Measurements from ENCODE around the gene SMARCAD1. TPM values are rescaled to one million over a fixed set of nuclear protein-coding genes. Genes with fewer than 3 reads are reported as not detected.

The SMARCAD1 gene
- total RNA-seq, 1 experiment from 2014 or later = 22.9 TPM

DNA sequence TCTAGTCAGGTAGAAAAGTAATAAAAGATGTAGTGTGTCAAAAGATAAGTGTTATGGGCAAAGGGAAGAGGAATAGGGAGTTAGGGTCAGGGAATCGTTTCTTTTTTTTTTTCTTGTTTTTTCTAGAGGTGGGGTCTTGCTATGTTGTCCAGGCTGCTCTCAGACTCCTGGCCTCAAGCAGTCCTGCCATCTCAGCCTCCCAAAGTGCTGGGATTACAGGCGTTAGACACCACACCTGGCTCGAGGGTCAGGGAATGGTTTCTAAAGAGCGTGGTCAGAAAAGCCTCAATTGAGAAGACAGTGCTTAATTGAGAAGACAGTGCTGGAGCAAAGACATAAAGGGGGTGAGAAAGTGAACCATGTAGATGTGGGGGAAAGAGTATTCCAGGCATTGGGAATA, 19.1 kb downstream of the SMARCAD1 start:
- no peak for DNase-seq (ENCODE audit: low read depth)

- no peak for DNase-seq (ENCODE audit: low read depth)
These were observed 21.0 kb downstream of the SMARCAD1 start for GRCh38 chr4:94228493-94229216.

DNA sequence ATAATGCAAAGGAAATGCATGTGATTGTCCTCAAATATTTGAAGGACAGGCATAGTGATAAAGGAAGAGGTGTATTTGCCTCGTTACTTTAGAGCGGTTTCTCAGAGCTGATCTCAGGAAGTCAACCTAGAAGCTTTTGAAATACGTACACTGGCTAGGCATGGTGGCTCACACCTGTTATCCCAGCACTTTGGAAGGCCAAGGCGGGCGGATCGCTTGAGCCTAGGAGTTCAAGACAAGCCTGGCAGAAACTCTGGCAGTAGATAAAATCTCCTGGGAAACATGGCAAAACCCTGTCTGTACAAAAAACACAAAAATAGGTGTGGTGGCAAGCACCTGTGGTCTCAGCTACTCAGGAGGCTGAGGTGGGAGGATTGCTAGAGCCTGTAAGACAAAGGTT, 24.9 kb downstream of the SMARCAD1 start:
- no peak for DNase-seq (ENCODE audit: low read depth)

DNA sequence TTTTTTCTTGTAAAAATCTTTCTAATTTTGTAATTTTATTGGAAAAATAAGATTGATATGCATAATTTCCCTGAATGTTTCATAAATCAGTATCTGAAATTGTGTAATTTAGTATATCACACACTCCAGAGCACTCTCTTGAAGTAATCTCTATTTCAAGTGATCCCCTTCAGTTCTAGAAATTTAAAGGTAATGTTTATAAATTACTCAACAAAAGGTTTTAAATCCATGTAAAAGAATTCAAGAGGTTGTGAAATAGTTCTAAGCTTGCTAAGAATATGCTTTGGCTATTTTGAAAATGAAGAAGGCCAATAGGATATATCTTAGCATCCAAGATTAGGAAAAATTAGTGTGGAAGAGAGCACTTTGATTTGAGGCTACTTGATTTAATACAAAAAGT, 28.2 kb downstream of the SMARCAD1 start:
- DNase-seq (ENCODE audit: low read depth) = no peak

GRCh38 chr4:94237271-94237670, 29.6 kb downstream of the SMARCAD1 start:
- no peak for DNase-seq (ENCODE audit: low read depth)

DNA sequence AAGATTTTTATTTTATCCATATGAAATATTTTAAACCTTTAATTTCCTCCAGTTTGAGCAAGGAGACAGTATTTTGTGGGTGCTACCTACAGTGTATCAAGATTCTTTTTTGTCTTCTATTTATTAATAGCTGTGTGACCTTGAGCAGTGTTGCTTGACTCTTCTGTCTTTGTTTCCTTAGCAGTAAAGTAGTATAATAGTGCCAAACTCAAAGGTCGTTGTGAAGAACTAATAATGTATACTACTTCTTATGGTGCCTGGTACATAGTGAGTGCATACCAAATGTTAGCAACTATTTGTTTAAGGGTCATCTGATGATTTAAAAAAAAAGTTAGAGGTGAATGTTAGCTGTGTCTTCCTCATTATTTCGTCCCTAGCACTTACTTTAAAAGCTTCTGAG, 30.5 kb downstream of the SMARCAD1 start:
- no peak for DNase-seq (ENCODE audit: low read depth)

DNA sequence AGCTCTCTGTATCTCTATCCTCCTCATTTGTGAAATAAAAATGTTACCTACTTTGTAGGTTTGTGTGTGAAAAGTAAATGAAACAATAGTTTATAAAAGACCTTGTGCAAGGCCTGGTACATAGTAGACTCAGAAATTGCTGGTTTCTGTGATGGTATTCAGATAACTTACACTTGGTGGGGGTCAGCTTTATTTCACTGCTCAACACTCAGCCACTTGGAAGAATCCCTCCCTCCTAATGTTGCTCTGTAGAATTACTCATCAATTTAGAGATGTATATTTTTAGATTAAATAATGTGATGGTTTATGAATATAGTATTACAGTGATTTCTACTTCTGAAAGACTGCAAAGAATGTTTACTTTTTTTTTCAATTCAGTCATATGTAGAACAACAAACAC, 32.7 kb downstream of the SMARCAD1 start:
- DNase-seq (ENCODE audit: low read depth) = no peak

DNA sequence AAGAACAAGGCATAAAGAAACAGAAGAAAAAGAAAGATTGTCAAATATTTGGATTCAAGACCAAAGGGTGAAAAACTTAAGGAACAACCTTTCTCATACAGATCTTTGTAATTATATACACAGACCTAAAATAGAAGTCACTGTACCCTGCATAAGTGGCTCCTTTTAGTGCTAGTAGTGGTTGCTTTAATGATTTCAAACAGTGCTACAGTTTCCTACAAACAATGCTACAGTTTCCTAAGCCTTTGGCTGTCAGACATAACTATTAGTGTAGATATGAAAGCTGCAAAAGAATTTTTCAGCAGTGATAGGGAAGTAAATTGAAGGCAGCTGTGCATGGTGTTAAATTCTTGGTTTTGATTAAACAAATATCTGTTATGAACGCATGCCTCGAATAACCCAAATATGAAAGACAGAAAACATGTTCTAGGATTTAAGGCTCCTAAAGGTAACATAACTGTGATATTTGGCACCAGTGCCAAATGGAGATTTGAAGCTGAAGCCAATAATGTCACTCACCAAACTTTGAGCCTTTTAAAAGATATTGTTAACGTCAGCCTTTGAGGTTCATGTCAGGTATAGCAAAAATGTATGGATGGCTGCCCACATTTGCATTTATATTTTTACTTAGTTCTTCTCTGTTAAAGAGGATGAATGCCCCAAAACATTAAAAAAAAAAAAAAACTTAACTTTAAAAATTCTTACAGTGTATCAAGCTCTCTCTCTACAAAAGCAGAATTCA, 36.6 kb downstream of the SMARCAD1 start:
- DNase-seq (ENCODE audit: low read depth) = no peak

DNA sequence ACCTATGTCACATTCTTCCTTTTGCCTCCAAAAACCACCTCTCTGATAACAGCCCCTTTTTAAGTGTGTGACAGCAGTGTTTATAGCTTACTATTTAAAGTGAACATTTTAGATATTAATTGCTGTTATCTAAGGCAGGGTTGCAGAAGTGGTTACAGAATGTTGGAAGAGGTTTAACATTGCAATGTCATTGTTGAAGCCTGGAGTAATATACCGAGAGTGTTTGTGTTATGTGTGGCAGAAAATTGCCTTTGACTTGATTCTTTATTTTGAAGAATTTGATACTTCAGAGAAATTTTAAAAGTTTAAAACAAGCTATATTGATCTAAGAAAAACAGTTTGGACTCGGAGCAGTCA, 37.1 kb downstream of the SMARCAD1 start:
- DNase-seq (ENCODE audit: low read depth) = no peak

DNA sequence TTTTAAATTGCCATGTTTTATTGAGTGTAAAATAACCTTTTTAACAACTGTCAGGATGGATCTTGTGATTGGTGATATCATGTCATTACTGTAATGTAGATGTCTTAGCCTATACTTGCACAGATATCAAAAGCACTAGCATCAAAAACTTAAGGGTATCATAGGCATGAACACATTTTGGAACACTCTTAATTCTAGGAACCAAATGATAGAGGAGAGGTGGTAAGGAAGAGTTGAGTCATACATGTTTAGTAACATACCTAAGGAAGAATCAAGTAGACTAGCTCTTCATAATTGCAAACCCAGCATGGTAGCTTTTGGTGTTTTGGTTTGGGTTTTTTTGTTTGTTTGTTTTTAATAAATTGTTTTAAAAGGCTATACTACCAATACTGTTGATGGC, 43.4 kb downstream of the SMARCAD1 start:
- no peak for DNase-seq (ENCODE audit: low read depth)

- DNase-seq (ENCODE audit: low read depth) = no peak
These were observed 45.4 kb downstream of the SMARCAD1 start for GRCh38 chr4:94253036-94253435.

- no peak for DNase-seq (ENCODE audit: low read depth)
These were observed 48.6 kb downstream of the SMARCAD1 start for GRCh38 chr4:94256144-94256783.

DNA sequence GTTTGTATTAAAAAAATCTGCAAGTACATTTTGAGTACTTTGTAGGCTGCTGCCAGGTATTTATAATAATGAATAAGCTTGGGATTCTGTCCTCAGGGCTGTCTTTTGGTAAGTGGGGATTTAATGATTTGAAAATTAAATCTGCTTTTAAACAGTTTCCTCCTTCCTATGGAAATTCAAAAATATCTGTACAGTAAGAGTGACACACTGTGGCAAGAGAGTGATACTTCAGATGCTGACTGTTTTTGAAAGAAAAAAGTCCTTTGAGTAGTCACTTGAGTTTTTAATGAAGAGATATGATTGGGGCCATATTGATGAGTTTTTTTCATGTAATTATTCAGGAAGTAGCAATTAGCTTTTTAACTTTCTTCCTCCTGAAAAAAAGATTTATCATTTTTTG, 49.2 kb downstream of the SMARCAD1 start:
- DNase-seq (ENCODE audit: low read depth) = no peak

- peak; percentile 10 for DNase-seq (ENCODE audit: low read depth)
These were observed 54.7 kb downstream of the SMARCAD1 start for GRCh38 chr4:94262163-94263016.

DNA sequence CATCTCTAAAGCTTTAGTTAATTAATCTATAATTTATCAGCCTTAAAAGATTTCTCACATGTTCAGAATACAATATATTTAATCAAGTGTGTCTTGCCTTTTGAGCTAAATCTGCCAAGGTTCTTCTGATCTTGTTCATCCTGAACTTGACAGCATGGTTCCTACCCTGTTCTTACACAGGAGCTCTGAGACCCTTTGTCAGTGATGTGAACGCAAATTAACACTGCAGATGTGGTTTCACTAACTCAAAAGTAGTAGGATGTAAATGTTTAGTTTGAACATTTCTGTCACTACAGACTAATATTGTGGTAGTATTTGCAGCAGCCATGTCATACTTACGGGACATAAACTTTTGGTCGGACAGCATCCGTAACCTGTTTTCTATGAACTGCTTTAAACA, 59.4 kb downstream of the SMARCAD1 start:
- DNase-seq (ENCODE audit: low read depth) = no peak

DNA sequence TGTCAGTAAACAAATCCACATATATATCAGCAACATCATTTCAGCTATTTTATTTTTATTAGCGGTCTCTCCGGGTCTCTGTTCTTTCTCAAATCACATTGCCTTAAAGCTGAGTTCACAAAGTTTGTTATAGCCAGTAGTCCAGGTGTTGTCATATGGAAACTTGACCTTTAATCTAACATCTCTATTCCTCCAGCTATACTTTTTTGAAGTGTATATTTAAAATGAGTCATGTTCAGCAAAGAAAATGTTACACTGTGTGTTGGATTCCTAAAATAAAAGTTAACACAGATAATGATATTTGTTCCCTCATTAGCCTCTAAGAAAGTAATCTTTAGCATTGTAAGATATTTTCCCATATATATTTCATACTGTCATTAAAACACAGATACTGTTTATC, 63.6 kb downstream of the SMARCAD1 start:
- DNase-seq (ENCODE audit: low read depth) = no peak

DNA sequence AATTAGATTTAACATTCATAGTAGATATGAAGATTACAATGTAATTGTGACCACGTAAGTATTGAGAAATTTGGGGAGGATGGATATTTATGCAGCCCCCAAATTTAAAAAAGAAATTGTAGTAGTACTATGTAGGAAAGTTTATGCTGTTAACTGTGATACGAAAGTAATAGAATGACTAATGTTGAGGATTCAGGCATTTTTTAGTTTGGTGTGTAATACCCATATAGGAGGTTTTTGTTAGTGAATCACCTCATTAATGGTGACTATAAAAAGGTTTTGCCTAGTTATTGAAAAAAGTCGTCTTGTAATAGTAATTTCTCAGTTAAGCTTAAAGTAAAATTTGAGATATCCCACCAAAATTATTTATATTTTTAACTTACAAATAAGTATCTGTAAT, 67.2 kb downstream of the SMARCAD1 start:
- DNase-seq (ENCODE audit: low read depth) = no peak

GRCh38 chr4:94276204-94276603, 68.5 kb downstream of the SMARCAD1 start:
- no peak for DNase-seq (ENCODE audit: low read depth)

GRCh38 chr4:94277534-94277933, 69.9 kb downstream of the SMARCAD1 start:
- no peak for DNase-seq (ENCODE audit: low read depth)

DNA sequence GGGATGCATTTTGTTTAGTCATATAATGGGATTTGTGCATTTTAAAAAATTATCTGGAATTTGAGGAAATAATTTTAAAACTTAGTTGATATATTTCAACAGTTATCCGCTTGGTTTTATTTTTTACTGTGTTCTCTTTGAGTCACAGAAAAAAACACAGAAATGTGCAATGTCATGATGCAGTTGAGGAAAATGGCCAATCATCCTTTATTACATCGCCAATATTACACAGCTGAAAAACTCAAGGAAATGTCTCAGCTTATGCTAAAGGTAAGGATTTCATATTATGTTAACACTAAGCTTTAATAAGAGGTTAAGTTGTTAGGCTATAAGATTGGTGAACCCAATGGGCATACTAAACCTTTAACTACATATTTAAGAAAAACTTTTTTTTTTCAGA, 71.1 kb downstream of the SMARCAD1 start:
- DNase-seq (ENCODE audit: low read depth) = no peak

DNA sequence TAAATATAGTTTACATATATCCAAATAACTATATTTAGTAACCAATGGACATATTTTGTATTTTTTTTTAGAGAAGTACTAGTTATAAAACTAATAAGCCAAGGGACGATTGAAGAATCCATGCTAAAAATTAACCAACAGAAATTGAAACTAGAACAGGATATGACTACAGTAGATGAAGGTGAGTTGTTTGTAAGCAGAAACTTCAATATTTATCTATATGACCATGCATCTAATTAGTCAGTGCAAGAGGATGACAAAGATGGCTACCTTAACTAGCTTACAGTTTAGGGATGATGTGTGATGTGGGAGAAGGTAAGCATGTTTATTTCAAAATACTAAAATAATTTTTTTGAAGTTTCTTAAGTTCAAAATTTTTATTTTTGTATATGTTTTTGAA, 77.2 kb downstream of the SMARCAD1 start:
- no peak for DNase-seq (ENCODE audit: low read depth)

DNA sequence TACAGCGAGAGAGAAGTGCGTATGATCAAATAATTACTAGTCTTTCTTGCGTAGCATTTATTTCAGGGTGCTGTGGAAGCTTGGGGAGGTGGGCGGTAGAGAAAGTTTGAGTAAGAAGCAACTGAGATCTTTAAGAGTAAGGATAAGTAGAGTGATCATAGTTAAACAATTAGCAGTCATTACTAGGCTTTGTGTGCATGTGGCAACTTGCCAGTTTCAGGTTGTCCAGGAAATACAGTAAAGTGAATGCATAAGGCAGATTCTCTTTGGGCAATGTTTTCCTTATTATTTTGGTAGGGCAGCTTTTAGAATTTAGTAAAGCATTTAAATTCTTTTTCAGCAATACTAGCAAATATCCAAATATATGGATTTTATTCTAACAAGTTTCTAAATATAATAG, 78.0 kb downstream of the SMARCAD1 start:
- no peak for DNase-seq (ENCODE audit: low read depth)

Measured in HT1080 (cell line).